ENCODE results near the gene RNASE11. TPM values are rescaled to one million over a fixed set of nuclear protein-coding genes. Genes with fewer than 3 reads are reported as not detected.

Gene RNASE11
- not detected in 2 replicates for total RNA-seq (2022)
- not detected for Bru-seq, nascent RNA
- BruChase-seq, experiment 1, labeled RNA remaining after a 2-hour chase: not detected
- not detected for BruChase-seq, experiment 2, labeled RNA remaining after a 6-hour chase
- long read RNA-seq: 0 reads

DNA sequence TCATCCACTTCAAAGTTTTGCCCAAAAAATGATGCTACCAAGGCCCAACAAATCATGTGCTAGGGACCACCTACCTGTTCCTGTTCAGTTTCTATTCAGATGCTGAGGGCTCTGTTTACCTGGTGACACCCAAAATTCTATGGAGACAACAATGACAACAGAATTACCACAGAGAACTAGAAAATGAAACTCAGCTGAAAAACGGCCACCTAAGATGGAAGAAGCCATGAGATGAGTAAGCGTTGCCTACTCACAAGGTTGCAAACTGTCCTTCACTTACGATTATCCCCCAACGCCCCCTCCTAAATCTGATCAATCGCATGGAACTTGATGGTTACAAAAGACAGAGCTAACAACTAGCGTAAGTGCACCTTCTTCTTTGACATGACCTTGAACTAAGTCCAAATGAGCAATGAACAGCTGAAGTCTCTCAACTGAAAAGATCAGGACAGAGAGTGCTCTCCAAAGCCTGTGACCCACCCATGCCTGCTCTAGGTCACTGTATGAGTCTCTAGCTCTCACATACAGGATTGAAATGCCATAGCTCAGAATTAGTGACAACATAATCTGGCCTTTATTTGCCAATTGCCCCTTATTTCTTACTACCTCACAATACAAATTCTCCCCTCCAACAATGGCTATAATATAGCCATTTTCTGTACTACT is at the start of gene RNASE11:
Gene RNASE11 (minus strand): TSS at position 513 of the 666 bp plus-strand sequence.
- BruUV-seq (replicated peaks): no TSS peak

DNA sequence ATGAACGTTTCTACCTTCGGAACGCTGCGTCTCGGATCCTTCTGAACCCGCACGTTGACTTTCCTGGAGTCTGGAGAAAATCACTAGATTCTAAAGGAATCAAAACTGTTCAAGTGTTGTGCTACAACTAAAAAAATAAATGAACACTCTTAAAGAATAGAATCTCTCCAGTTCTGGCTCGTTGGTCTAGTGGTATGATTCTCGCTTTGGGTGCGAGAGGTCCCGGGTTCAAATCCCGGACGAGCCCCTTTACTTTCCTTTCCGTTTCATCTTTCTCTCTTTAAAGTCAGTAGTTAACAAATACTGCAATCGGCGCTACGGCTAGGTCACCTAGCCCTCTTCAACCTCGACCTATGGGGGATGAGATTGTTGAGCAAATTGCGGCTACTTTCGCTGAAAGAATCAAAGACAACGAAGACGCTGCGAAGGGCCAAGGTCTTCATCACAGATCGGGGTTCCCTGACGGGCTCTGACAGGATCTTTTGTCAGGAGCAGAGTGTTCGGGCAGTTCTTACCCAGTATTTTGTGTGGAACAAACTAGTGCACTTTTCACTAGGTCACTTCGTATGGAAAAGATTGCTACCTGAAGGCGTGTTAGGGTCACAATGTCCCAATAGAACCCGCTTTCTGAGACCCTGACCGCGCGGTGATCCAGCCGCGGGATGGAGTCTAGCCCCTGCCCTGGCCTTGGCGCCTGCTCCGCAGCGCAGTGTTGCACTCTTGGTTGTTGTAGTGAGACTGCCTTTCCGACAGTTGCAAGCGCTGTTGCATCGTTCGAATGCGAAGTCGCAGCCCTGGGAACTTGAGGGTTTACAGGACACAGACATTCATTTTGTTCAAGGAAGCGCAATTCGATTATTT is 45.3 kb upstream of the RNASE11 start:
- ChIA-PET CTCF (interaction anchor here (1.2 to 2.0 kb wide), 2 partner anchors 20 to 49 kb away, joined by 9 read pairs; no protein-coding TSS in a partner anchor), POLR2A (interaction anchor here (1.0 kb wide), 1 partner anchor 20 kb away, joined by 4 read pairs; no protein-coding TSS in a partner anchor)
- TF ChIP-seq, protein P1, sequence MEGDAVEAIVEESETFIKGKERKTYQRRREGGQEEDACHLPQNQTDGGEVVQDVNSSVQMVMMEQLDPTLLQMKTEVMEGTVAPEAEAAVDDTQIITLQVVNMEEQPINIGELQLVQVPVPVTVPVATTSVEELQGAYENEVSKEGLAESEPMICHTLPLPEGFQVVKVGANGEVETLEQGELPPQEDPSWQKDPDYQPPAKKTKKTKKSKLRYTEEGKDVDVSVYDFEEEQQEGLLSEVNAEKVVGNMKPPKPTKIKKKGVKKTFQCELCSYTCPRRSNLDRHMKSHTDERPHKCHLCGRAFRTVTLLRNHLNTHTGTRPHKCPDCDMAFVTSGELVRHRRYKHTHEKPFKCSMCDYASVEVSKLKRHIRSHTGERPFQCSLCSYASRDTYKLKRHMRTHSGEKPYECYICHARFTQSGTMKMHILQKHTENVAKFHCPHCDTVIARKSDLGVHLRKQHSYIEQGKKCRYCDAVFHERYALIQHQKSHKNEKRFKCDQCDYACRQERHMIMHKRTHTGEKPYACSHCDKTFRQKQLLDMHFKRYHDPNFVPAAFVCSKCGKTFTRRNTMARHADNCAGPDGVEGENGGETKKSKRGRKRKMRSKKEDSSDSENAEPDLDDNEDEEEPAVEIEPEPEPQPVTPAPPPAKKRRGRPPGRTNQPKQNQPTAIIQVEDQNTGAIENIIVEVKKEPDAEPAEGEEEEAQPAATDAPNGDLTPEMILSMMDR (IDR thresholded peaks at IDR 0.05; ENCODE audit: insufficient read depth in 1 of 2, low read depth in 1 of 2, low read length in 1 of 2, severe bottlenecking in 1 of 2, unreplicated experiment in 1 of 2): no peak
- peaks cover 3% of the 10 kb centered on the region for H3K27me3 Mint-ChIP-seq (ENCODE audit: insufficient read depth, unreplicated experiment)
- Histone ChIP-seq H3K4me1 (peaks cover 3% of the 10 kb centered on the region), H3K9me3 (no peaks in the 10 kb centered on the region), H3K27me3 (replicated peaks; ENCODE audit: control insufficient read depth, insufficient read depth, low read length) (no peaks in the 10 kb centered on the region), H3K36me3 (ENCODE audit: control insufficient read depth, insufficient read depth, low read length) (no peaks in the 10 kb centered on the region), H3K4me3 (ENCODE audit: low read depth, low read length) (peak overlapping the region; percentile 38)
- intact Hi-C loops (cut with micrococcal nuclease; ENCODE audit: unreplicated experiment): loop anchor here (1.0 kb wide), 1 partner anchor 54 kb away; no protein-coding TSS in a partner anchor
- H3K36me3 Mint-ChIP-seq (ENCODE audit: insufficient read depth, unreplicated experiment): peaks cover 41% of the 10 kb centered on the region
- H3K27ac Mint-ChIP-seq (ENCODE audit: unreplicated experiment): peak overlapping the region; percentile 92
- H3K9me3 Mint-ChIP-seq (ENCODE audit: unreplicated experiment): no peaks in the 10 kb centered on the region
- peak overlapping the region; percentile 93 for H3K4me3 Mint-ChIP-seq (ENCODE audit: unreplicated experiment)
- no TSS peak for BruUV-seq (replicated peaks)
- DNase-seq: peak; percentile 79 to 85
- H3K4me1 Mint-ChIP-seq (ENCODE audit: low read depth, unreplicated experiment): peaks cover 22% of the 10 kb centered on the region

More for the DNA sequence above, at the start of gene RNASE11:
- H3K9me3 ChIP-seq: no peaks in the 10 kb centered on the region
- TF ChIP-seq, protein P1 (IDR thresholded peaks at IDR 0.05; ENCODE audit: insufficient read depth in 1 of 2, low read depth in 1 of 2, low read length in 1 of 2, severe bottlenecking in 1 of 2, unreplicated experiment in 1 of 2): no peak
- H3K4me3 ChIP-seq (ENCODE audit: low read depth, low read length): no peak within 1 kb of the TSS
- CTCF ChIA-PET: no interaction called here
- no peaks in the 10 kb centered on the region for H3K4me1 ChIP-seq
- H3K9me3 Mint-ChIP-seq (ENCODE audit: unreplicated experiment): no peaks in the 10 kb centered on the region
- no peaks in the 10 kb centered on the region for H3K36me3 Mint-ChIP-seq (ENCODE audit: insufficient read depth, unreplicated experiment)
- POLR2A ChIA-PET: no interaction called here
- no peak within 1 kb of the TSS for H3K27ac Mint-ChIP-seq (ENCODE audit: unreplicated experiment)
- no peaks in the 10 kb centered on the region for H3K36me3 ChIP-seq (ENCODE audit: control insufficient read depth, insufficient read depth, low read length)
- no peaks in the 10 kb centered on the region for H3K4me1 Mint-ChIP-seq (ENCODE audit: low read depth, unreplicated experiment)
- peaks cover 15% of the 10 kb centered on the region for H3K27me3 Mint-ChIP-seq (ENCODE audit: insufficient read depth, unreplicated experiment)
- H3K4me3 Mint-ChIP-seq (ENCODE audit: unreplicated experiment): no peak within 1 kb of the TSS
- H3K27me3 ChIP-seq (replicated peaks; ENCODE audit: control insufficient read depth, insufficient read depth, low read length): no peaks in the 10 kb centered on the region
- DNase-seq: no peak
- intact Hi-C loops (cut with micrococcal nuclease; ENCODE audit: unreplicated experiment): no loop called here

DNA sequence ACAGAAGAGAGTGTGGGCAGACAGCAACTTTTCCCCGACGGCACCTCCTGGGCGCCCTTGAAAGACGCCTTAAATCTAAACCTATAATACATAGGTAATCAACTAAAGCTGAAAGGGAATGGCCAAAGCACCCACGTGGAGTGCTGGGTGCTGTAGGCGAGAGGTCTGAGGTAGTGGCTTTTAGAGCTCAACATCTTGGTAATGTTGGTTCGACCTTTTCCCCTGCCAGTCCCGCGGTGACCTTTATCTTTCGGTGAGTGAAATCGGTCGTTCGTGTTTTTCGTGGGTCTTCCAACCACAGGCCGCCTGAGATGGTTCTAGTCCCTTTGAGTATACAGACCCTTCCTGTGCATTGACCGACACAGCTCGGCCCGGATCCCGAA is 44.6 kb upstream of the RNASE11 start:
- Mint-ChIP-seq H3K4me1 (ENCODE audit: low read depth, unreplicated experiment) (peaks cover 28% of the 10 kb centered on the region), H3K27ac (ENCODE audit: unreplicated experiment) (peak overlapping the region; percentile 92), H3K27me3 (ENCODE audit: insufficient read depth, unreplicated experiment) (peaks cover 3% of the 10 kb centered on the region), H3K9me3 (ENCODE audit: unreplicated experiment) (no peaks in the 10 kb centered on the region), H3K36me3 (ENCODE audit: insufficient read depth, unreplicated experiment) (peaks cover 42% of the 10 kb centered on the region), H3K4me3 (ENCODE audit: unreplicated experiment) (peak overlapping the region; percentile 93)
- Histone ChIP-seq H3K36me3 (ENCODE audit: control insufficient read depth, insufficient read depth, low read length) (no peaks in the 10 kb centered on the region), H3K27me3 (replicated peaks; ENCODE audit: control insufficient read depth, insufficient read depth, low read length) (no peaks in the 10 kb centered on the region), H3K4me3 (ENCODE audit: low read depth, low read length) (peak overlapping the region; percentile 38), H3K9me3 (no peaks in the 10 kb centered on the region), H3K4me1 (peaks cover 7% of the 10 kb centered on the region)
- ChIA-PET POLR2A (interaction anchor here (1.0 kb wide), 1 partner anchor 19 kb away, joined by 4 read pairs; no protein-coding TSS in a partner anchor), CTCF (interaction anchor here (1.2 to 2.0 kb wide), 2 partner anchors 19 to 49 kb away, joined by 9 read pairs; no protein-coding TSS in a partner anchor)
- TF ChIP-seq, protein P1 (IDR thresholded peaks at IDR 0.05; ENCODE audit: insufficient read depth in 1 of 2, low read depth in 1 of 2, low read length in 1 of 2, severe bottlenecking in 1 of 2, unreplicated experiment in 1 of 2): no peak
- DNase-seq: no peak
- no TSS peak for BruUV-seq (replicated peaks)
- intact Hi-C loops (cut with micrococcal nuclease; ENCODE audit: unreplicated experiment): no loop called here

Measured in Caco-2 (cell line).